Effector memory CD8-positive, alpha-beta T cell (primary cell): Measurements from ENCODE around the gene NCKAP1.
"Not testable (repeated sequence)": the region's sequence is repeated elsewhere in the genome, so short reads cannot be mapped to it uniquely, and the experiment has no call there.

Source experiments
- ATAC-seq: fragments of 150-1000 bp; cut with Tn5 transposase; replicated peaks from 2 replicates; pipeline ENCODE4 v1.10.0; 2021; ENCODE audit warnings: mild to moderate bottlenecking, moderate library complexity
- DNase-seq, 3 experiments: peaks; one replicate each; pipeline ENCODE4 v3.0.0; 2021
- H3K27ac Mint-ChIP-seq, 2 donors: one replicate each; pipeline ENCODE4 v1.8.0; 2022; ENCODE audit warnings: mild to moderate bottlenecking in 2 of 2, mixed read lengths in 2 of 2, moderate library complexity in 2 of 2
- H3K27me3 Mint-ChIP-seq, 2 donors: one replicate each; pipeline ENCODE4 v1.8.0; 2022; ENCODE audit warnings: mixed read lengths in 2 of 2
- H3K36me3 Mint-ChIP-seq: one replicate; pipeline ENCODE4 v1.8.0; 2022; ENCODE audit warnings: mild to moderate bottlenecking, moderate library complexity, mixed read lengths; ENCODE audit not compliant: insufficient read depth
- H3K4me1 Mint-ChIP-seq, 2 donors: one replicate each; pipeline ENCODE4 v1.8.0; 2022; ENCODE audit warnings: low read depth in 2 of 2, mixed read lengths in 2 of 2
- H3K4me3 Mint-ChIP-seq, 2 donors: one replicate each; pipeline ENCODE4 v1.8.0; 2022; ENCODE audit warnings: mild to moderate bottlenecking in 2 of 2, mixed read lengths in 2 of 2, moderate library complexity in 2 of 2
- H3K9me3 Mint-ChIP-seq, 2 donors: one replicate each; pipeline ENCODE4 v1.8.0; 2022; ENCODE audit warnings: mixed read lengths in 2 of 2

The NCKAP1 gene

DNA sequence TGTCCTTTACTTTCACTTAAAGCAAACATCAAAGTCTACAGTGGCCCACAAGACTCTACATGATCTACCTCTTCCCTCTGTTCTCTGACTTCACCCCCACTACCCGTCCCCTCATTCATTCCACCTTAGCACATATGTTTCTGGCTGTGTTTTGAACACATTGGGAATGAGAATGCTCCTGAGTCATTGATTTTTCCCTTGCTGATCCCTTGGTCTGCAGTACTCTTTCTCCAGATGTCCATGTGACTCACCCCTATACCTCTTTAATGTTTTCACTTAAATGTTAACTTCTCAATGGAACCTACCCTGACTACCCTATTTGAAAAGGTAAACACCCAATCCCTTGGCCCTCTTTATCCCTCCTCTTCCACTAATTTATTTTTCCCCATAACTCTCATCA is 141.1 kb downstream of the NCKAP1 start:
- DNase-seq = no peak
- no peaks in the 10 kb centered on the region for H3K9me3 Mint-ChIP-seq
- ATAC-seq = no peak
- H3K27ac Mint-ChIP-seq = no peak overlapping the region
- H3K4me1 Mint-ChIP-seq = no peaks in the 10 kb centered on the region
- H3K36me3 Mint-ChIP-seq = no peaks in the 10 kb centered on the region
- no peak overlapping the region for H3K4me3 Mint-ChIP-seq
- H3K27me3 Mint-ChIP-seq = peaks cover 0 to 15% of the 10 kb centered on the region in 2 donors

DNA sequence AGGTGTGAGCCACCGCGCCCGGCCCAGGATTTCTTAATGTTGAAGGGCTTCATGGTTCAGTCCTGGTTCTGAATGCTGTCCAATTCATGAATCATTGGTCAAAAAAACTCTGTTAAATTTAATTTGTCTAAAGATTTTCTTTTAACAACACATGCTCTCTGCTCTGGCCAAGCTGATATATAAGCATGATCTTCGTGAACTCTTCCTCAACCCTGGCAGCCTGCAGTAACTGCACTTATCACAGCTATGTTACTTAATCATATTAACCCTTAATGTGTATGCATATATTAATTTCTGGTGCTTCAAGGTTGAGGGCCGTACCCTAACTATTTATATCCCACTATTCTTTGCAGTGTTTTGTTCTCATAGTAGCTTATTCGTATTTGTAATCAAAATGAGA is 142.5 kb downstream of the NCKAP1 start:
- H3K9me3 Mint-ChIP-seq = no peaks in the 10 kb centered on the region
- no peak overlapping the region for H3K4me3 Mint-ChIP-seq

DNA sequence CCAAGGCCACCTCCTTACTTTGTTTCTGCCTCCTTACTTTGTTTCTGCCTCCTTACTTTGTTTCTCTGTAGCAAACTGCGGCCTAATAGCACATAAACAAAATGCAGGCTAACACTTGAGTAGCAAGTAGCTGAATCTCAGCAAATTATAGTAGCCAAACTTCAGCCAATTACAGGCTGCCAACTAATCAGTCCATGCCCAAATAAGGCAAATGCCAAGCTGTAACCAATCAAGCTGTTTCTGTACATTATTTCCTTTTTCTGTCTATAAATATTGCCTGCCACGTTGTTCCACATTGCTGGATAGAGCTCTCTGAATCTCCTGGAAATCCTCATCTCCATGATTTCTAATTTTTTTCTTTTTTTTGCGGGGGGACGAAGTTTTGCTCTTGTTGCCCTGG is 143.1 kb downstream of the NCKAP1 start:
- Mint-ChIP-seq H3K36me3 (no peaks in the 10 kb centered on the region), H3K27me3 (peaks cover 0 to 10% of the 10 kb centered on the region in 2 donors), H3K4me1 (peaks cover 0 to 5% of the 10 kb centered on the region in 2 donors), H3K9me3 (no peaks in the 10 kb centered on the region), H3K27ac (no peak overlapping the region), H3K4me3 (no peak overlapping the region)
- DNase-seq = no peak
- ATAC-seq = no peak

More for the DNA sequence above, 142.5 kb downstream of the NCKAP1 start:
- Mint-ChIP-seq H3K36me3 (no peaks in the 10 kb centered on the region), H3K4me1 (peaks cover 0 to 3% of the 10 kb centered on the region in 2 donors), H3K27ac (no peak overlapping the region), H3K27me3 (peaks cover 0 to 13% of the 10 kb centered on the region in 2 donors)
- no peak for DNase-seq
- ATAC-seq = no peak

DNA sequence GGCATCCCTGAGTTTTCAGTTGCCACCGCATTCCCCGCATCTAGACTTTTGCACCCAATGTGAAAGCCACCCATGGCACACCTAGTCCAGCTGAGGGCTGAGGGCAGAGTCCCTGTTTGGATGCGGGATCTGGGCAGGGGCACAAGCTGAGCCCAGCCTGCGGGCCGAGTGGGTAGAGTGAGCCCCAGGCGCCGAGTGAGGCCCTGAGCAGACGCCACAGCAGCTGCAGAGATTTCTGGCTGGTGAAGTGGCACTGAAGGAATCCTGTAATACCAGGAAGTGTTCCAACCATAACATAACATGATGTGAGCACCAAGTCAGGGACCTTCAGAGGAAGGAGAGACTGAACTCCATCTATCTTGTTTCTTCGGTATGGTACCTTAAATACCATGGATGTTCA is 144.1 kb downstream of the NCKAP1 start:
- Mint-ChIP-seq H3K27me3 (peaks cover 0 to 10% of the 10 kb centered on the region in 2 donors), H3K36me3 (no peaks in the 10 kb centered on the region), H3K4me1 (peaks cover 0 to 5% of the 10 kb centered on the region in 2 donors), H3K4me3 (no peak overlapping the region), H3K9me3 (no peaks in the 10 kb centered on the region), H3K27ac (no peak overlapping the region)
- no peak for ATAC-seq
- DNase-seq = no peak

DNA sequence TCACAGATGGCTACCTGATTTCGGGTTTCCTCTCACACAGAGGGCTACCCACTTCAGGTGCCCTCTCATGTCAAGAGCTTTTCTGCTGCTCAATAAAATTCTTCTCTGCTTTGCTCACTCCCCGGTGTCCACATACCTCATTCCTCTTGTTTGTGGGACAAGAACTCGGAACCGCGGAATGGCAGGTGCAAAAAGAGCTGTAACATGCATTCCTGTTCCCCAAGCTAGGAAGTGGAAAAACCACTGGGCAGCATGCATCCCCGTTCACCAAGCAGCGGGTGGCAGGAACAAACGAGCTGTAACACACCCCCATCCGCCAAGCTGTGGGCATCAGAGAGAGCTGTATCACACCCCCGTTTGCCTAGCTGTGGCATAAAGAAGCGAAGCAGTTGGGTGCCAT is 144.6 kb downstream of the NCKAP1 start:
- H3K27ac Mint-ChIP-seq = no peak overlapping the region
- DNase-seq (no peak), ATAC-seq (no peak)

DNA sequence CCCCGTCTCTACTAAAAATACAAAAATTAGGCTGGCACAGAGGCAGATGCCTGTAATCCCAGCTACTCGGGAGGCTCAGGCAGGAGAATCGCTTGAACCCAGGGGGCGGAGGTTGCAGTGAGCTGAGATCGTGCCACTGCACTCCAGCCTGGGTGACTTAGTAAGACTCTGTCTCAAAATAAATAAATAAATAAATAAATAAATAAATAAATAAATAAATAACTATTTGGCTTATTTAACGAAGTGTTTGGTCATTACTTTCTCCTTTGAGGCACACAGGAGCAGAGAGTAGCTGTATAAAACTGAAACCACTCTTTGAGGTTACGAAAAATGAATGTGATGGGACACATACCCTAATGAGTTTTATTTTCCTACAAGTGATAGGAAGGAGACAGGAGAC is 145.2 kb downstream of the NCKAP1 start:
- DNase-seq, H3K9me3 Mint-ChIP-seq, H3K27me3 Mint-ChIP-seq, H3K27ac Mint-ChIP-seq, ATAC-seq, H3K36me3 Mint-ChIP-seq, H3K4me1 Mint-ChIP-seq, H3K4me3 Mint-ChIP-seq: not testable (repeated sequence)

More for the DNA sequence above, 144.6 kb downstream of the NCKAP1 start:
- Mint-ChIP-seq H3K9me3 (no peaks in the 10 kb centered on the region), H3K4me3 (no peak overlapping the region), H3K36me3 (no peaks in the 10 kb centered on the region), H3K27me3 (peaks cover 0 to 10% of the 10 kb centered on the region in 2 donors), H3K4me1 (peaks cover 0 to 5% of the 10 kb centered on the region in 2 donors)

DNA sequence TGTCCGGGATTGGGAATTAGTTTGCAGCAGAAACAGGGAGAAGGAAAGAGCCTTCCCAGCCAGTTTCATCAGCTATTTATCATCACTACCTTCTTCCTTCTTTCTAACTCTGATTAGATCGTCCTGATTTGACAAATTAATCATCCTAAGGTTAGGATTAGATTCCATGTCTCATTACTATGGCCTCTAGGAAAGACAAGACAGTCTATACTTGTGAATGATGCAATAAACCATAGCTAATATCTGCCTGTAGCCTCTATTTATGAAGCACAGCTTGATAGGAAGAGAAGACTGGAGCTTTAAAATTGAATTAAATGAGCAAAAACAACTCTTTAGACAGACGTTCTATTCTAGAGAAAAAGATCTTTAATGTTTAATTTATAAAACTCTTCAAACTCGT is 146.6 kb downstream of the NCKAP1 start:
- peaks cover 0 to under 1% of the 10 kb centered on the region in 2 donors for H3K27me3 Mint-ChIP-seq
- no peaks in the 10 kb centered on the region for H3K36me3 Mint-ChIP-seq
- no peaks in the 10 kb centered on the region for H3K9me3 Mint-ChIP-seq
- DNase-seq = no peak
- no peak overlapping the region for H3K4me3 Mint-ChIP-seq
- ATAC-seq = no peak
- H3K27ac Mint-ChIP-seq = no peak overlapping the region
- H3K4me1 Mint-ChIP-seq = peaks cover 0 to 5% of the 10 kb centered on the region in 2 donors

DNA sequence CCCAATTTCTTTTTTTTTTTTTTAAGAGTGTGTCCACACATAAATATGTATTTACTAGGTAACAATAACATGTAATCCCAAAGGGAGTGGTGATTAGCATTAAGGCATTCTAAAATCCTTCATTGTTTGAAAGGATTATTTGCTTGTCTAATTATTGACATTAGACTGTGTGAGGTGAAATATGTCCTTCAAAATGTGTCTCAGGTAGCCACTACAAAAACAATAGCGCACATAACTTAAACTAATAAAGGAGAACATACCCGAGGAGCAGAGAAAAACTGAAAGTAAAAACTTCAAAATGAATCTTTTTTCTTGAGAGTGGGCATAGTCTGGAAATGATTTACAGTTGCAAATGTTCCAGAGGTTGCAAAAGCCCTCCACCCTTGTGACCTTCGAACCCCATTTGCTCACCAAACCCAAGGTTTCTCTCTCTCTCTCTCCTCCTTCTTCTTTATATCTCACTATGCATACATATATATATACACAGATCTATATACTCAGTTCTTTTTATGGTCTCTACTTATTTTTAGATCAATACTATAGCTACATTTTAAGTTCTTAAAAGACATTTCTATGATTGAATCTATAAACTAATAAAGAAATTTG is 147.4 kb downstream of the NCKAP1 start:
- DNase-seq = no peak
- H3K4me3 Mint-ChIP-seq = no peak overlapping the region
- H3K4me1 Mint-ChIP-seq = peaks cover 0 to 5% of the 10 kb centered on the region in 2 donors
- no peaks in the 10 kb centered on the region for H3K27me3 Mint-ChIP-seq
- H3K36me3 Mint-ChIP-seq = no peaks in the 10 kb centered on the region
- H3K27ac Mint-ChIP-seq = no peak overlapping the region
- ATAC-seq = no peak
- no peaks in the 10 kb centered on the region for H3K9me3 Mint-ChIP-seq

DNA sequence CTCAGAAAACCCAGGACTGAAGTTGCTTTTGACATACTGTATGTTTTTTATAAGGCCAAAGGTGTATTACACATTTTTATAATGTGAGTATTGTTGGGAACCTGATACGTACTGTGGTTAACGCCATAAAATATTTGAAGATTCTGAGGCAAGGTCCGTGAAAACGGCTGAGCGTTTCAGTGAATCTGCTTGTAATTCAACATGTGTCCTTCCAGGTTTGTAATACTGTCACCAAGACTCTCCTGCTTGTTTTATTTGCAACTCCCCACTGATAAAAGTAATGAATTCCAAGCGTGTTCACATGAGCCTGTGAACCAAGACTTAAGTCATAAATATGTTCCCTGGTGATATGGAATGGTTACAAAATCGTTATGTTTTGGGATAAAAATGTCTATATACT is 148.0 kb downstream of the NCKAP1 start:
- Mint-ChIP-seq H3K36me3 (no peaks in the 10 kb centered on the region), H3K9me3 (no peaks in the 10 kb centered on the region), H3K4me3 (no peak overlapping the region), H3K4me1 (peaks cover 0 to 5% of the 10 kb centered on the region in 2 donors), H3K27me3 (no peaks in the 10 kb centered on the region), H3K27ac (no peak overlapping the region)
- DNase-seq (no peak), ATAC-seq (no peak)

DNA sequence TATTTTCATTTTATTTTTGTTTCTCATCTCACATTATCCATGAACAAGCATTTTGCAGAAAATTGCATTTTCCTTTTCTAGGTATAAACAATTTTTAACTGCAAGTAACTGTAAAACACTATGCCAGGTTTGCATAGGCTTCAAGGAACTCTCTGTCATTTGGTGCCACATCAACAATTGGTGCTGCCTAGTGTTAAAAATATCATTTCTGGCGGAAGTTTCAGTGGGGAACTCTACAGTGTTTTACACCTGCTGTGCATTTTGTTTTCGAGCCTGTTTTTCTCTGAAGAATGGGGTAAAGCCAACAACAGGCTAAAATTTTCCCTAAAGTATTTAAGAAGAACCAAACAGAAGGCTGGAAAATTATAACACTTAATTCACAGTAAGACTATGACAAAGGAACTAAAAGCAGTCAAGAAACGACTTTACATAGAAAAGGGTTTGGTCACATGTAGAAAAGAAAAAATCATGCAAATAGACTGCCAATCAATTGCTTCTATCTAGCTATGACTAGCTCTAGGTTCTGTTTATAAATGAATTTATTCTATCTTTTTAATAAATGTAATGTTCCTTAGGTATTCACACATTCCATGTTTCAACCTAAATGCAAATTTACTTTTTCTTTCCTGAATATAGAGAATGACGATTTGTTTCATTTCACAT is 150.4 kb downstream of the NCKAP1 start:
- Mint-ChIP-seq H3K4me3 (no peak overlapping the region), H3K36me3 (no peaks in the 10 kb centered on the region), H3K27ac (no peak overlapping the region), H3K9me3 (no peaks in the 10 kb centered on the region), H3K4me1 (peaks cover 0 to 5% of the 10 kb centered on the region in 2 donors), H3K27me3 (no peaks in the 10 kb centered on the region)
- DNase-seq (no peak), ATAC-seq (no peak)

DNA sequence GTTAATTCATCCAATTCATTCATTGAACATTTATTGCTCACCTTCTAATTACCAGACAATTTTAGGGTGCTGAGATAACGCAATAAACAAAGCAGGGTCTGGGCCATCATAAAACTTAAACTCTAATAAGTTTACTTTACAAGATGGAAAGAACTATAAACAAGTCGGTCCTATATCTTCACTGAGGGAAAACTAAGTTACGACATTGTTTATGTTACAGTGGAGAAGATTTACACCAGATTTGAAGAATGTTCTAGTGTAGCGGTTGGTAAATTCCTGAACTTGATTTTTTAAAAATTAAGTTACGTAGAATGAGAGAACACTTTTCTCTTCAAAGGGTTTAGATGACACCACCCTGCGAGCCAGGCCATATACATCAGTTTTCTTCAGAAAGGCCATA is 151.2 kb downstream of the NCKAP1 start:
- no peak for ATAC-seq
- peaks cover 0 to 5% of the 10 kb centered on the region in 2 donors for H3K4me1 Mint-ChIP-seq
- no peak overlapping the region for H3K4me3 Mint-ChIP-seq
- DNase-seq = no peak
- no peaks in the 10 kb centered on the region for H3K36me3 Mint-ChIP-seq
- no peaks in the 10 kb centered on the region for H3K9me3 Mint-ChIP-seq
- no peaks in the 10 kb centered on the region for H3K27me3 Mint-ChIP-seq
- H3K27ac Mint-ChIP-seq = no peak overlapping the region

DNA sequence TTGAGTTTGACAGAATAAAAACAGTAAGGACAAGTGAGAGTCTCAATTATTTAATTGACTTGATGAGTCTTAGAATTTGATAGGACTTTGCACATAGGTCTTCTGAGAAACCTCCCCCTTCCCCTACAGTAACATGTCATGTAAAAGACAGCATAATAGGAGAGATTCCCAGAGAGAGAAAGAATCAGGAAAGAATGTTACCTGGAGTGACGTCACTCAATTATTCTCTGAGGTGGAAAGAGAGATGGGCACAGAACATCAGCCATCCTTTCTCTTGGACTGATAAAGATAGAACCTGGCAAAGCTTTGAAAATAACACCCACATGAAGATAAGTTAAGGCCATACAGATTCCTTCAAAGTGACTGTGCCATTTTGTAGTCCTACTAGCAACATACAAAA is 152.5 kb downstream of the NCKAP1 start:
- no peaks in the 10 kb centered on the region for H3K36me3 Mint-ChIP-seq
- DNase-seq = no peak
- no peak overlapping the region for H3K27ac Mint-ChIP-seq
- peaks cover 0 to 1% of the 10 kb centered on the region in 2 donors for H3K4me1 Mint-ChIP-seq
- no peak overlapping the region for H3K4me3 Mint-ChIP-seq
- no peak for ATAC-seq
- H3K9me3 Mint-ChIP-seq = no peaks in the 10 kb centered on the region
- H3K27me3 Mint-ChIP-seq = no peaks in the 10 kb centered on the region

DNA sequence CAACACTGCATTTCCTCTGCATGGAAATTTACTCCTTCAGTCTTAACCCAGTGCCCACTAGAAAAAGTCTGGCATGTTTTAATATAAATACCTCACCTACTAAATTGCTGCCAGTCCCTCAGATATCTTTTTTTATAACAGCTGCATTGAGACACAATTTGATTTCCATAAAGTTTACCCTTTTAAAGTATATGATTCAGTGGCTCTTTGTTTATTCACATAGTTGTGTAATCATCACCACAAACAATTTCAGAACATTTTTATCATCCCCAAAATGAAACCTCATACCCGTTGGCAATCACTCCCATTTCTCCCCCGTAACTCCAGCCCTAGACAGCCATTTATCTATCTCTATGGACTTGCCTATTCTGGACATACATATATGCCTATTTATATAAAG is 154.8 kb downstream of the NCKAP1 start:
- no peaks in the 10 kb centered on the region for H3K27me3 Mint-ChIP-seq
- H3K9me3 Mint-ChIP-seq = peaks cover 0 to 2% of the 10 kb centered on the region in 2 donors
- H3K27ac Mint-ChIP-seq = no peak overlapping the region
- no peak for DNase-seq
- H3K36me3 Mint-ChIP-seq = no peaks in the 10 kb centered on the region
- H3K4me3 Mint-ChIP-seq = no peak overlapping the region
- ATAC-seq = no peak
- no peaks in the 10 kb centered on the region for H3K4me1 Mint-ChIP-seq

DNA sequence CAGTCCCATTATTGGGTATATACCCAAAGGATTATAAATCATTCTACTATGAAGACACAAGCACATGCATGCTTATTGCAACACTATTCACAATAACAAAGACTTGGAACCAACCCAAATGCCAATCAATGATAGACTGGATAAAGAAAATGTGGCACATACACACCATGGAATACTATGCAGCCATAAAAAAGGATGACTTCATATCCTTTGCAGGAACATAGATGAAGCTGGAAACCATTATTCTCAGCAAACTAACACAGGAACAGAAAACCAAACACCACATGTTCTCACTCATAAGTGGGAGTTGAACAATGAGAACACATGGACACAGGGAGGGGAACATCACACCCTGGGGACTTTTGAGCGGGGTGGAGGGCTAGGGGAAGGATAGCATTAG is 158.2 kb downstream of the NCKAP1 start:
- H3K27ac Mint-ChIP-seq, H3K36me3 Mint-ChIP-seq, ATAC-seq, H3K4me1 Mint-ChIP-seq, H3K4me3 Mint-ChIP-seq, DNase-seq, H3K27me3 Mint-ChIP-seq: not testable (repeated sequence)
- H3K9me3 Mint-ChIP-seq = peaks cover 3 to 10% of the 10 kb centered on the region in 2 donors
